Activated CD4-positive, alpha-beta T cell treated with anti-CD3 and anti-CD28 coated beads, Interleukin-2, Interleukin-6, amounts not matched to agents 100 ng/mL and 50 ng/mL, durations not matched to agents 16 hours and 8 hours (primary cell): ENCODE data around the gene SLC6A5.

Experiments
- DNase-seq: peaks from one replicate; pipeline ENCODE4 v3.0.0-alpha.2; 2020

SLC6A5 gene

GRCh38 chr11:20671856-20672546 is 72.6 kb downstream of the SLC6A5 start:
- peak; percentile 12 for DNase-seq

GRCh38 chr11:20672575-20672974 is 73.2 kb downstream of the SLC6A5 start:
- peak; percentile 15 for DNase-seq

GRCh38 chr11:20676658-20677057 is 77.2 kb downstream of the SLC6A5 start:
- DNase-seq: no peak

- DNase-seq: no peak
Measured at GRCh38 chr11:20688761-20689160, 89.4 kb downstream of the SLC6A5 start.

- DNase-seq: no peak
Measured at GRCh38 chr11:20707876-20708275, 108.5 kb downstream of the SLC6A5 start.
